GM18505 (cell line): ENCODE measurements around the gene PADI4.
"Not testable (repeated sequence)": the region's sequence is repeated elsewhere in the genome, so short reads cannot be mapped to it uniquely, and the experiment has no call there.

Experiments used
- ATAC-seq: cut with Tn5 transposase; IDR thresholded peaks from one replicate; pipeline ENCODE4 v1.9.1; 2021; ENCODE audit not compliant: unreplicated experiment
- POLR2A ChIP-seq: IDR thresholded peaks from 4 replicates; pipeline ENCODE4 v1.6.1; 2011; ENCODE audit warnings: borderline replicate concordance; ENCODE audit not compliant: insufficient read depth, insufficient read length; ENCODE audit errors: extremely low read depth

PADI4 gene

GRCh38 chr1:17375651-17376050 is 67.7 kb downstream of the PADI4 start:
- no peak for TF ChIP-seq POLR2A
- no peak for ATAC-seq

GRCh38 chr1:17377325-17377953 is 69.4 kb downstream of the PADI4 start:
- TF ChIP-seq POLR2A: no peak
- no peak for ATAC-seq

- no peak for ATAC-seq
- no peak for TF ChIP-seq POLR2A
These were observed 73.2 kb downstream of the PADI4 start for GRCh38 chr1:17381161-17381560.

GRCh38 chr1:17392199-17392740 is 84.3 kb downstream of the PADI4 start:
- ATAC-seq: no peak
- no peak for TF ChIP-seq POLR2A

- TF ChIP-seq POLR2A: no peak
- no peak for ATAC-seq
These were observed 85.2 kb downstream of the PADI4 start for GRCh38 chr1:17393230-17393629.

GRCh38 chr1:17397910-17398695 is 90.1 kb downstream of the PADI4 start:
- no peak for ATAC-seq
- no peak for TF ChIP-seq POLR2A

GRCh38 chr1:17400725-17401341 is 92.8 kb downstream of the PADI4 start:
- no peak for TF ChIP-seq POLR2A
- ATAC-seq: no peak

- no peak for ATAC-seq
- no peak for TF ChIP-seq POLR2A
These were observed 93.8 kb downstream of the PADI4 start for GRCh38 chr1:17401841-17402240.

GRCh38 chr1:17403081-17403480 is 95.1 kb downstream of the PADI4 start:
- no peak for ATAC-seq

GRCh38 chr1:17404034-17404684 is 96.2 kb downstream of the PADI4 start:
- no peak for ATAC-seq
- no peak for TF ChIP-seq POLR2A

More at GRCh38 chr1:17403081-17403480, 95.1 kb downstream of the PADI4 start:
- TF ChIP-seq POLR2A: no peak

GRCh38 chr1:17404820-17405219 is 96.8 kb downstream of the PADI4 start:
- ATAC-seq: no peak
- TF ChIP-seq POLR2A: no peak

GRCh38 chr1:17405898-17406759 is 98.1 kb downstream of the PADI4 start:
- no peak for ATAC-seq
- TF ChIP-seq POLR2A: no peak

- ATAC-seq: not testable (repeated sequence)
These were observed 98.9 kb downstream of the PADI4 start for GRCh38 chr1:17406760-17407475.

- not testable (repeated sequence) for ATAC-seq
These were observed 100.0 kb downstream of the PADI4 start for GRCh38 chr1:17407786-17408514.
